K562 (cell line): Measurements from ENCODE around the gene EN2. TPM values are rescaled to one million over a fixed set of nuclear protein-coding genes. Genes with fewer than 3 reads are reported as not detected.

Experiments
- ATAC-seq: fragments of 200-7000 bp; cut with Tn5 transposase; 3 replicates; pipeline ENCODE4 v1.9.1; 2020; ENCODE audit warnings: moderate library complexity
- BruUV-seq: library from RNA; stranded (reverse); fragments of 400-500 nt; replicated peaks from 2 replicates; lab custom pipeline; 2021; lab: Mats Ljungman, UMichigan
- CTCF ChIA-PET: fragments of 300-600 bp; formaldehyde crosslinking; extraction: SDS; loops from one replicate; lab custom pipeline; 2021; ENCODE audit warnings: low intra/inter-chr PET ratio; lab: Yijun Ruan, JAX
- POLR2A ChIA-PET: fragments of 300-600, 350-650 bp; sonication (Branson Sonifier 250); formaldehyde crosslinking; extraction: SDS; loops from one replicate; lab custom pipeline; 2021; ENCODE audit warnings: antibody characterized with exemption, inconsistent platforms; lab: Yijun Ruan, JAX
- DNase-seq, 4 experiments: peaks; one replicate each; pipeline versions ENCODE4 v3.0.0 to v3.0.0-alpha.2; 2011 to 2018; ENCODE audit warnings: low spot score in 3 of 4, mixed read lengths in 3 of 4; ENCODE audit errors: extremely low read depth in 1 of 4
- FAIRE-seq: peaks from 2 replicates; lab custom pipeline; 2011; peaks lifted over from hg19 to GRCh38; lab: Jason Lieb, UNC
- H2AFZ ChIP-seq: 2 replicates; pipeline ENCODE4 v1.6.0; 2011; ENCODE audit warnings: low read depth, low read length, control low read depth, inconsistent platforms
- H3K27ac ChIP-seq: fragments of 200-600 bp; 3 replicates; pipeline ENCODE4 v1.8.0; 2011; ENCODE audit warnings: low read depth, mild to moderate bottlenecking, control low read depth, inconsistent platforms, low read length, moderate library complexity, mixed read lengths; ENCODE audit errors: extremely low read depth
- H3K27me3 ChIP-seq, 2 experiments: fragments of 300-600 bp in 1 of 2; 2 replicates in 1 of 2; 3 replicates in 1 of 2; pipeline versions ENCODE4 v1.6.0 to v1.8.0; 2011; ENCODE audit warnings: inconsistent platforms in 2 of 2, low read length in 2 of 2, mild to moderate bottlenecking in 1 of 2, mixed read lengths in 1 of 2, moderate library complexity in 1 of 2; ENCODE audit not compliant: control insufficient read depth in 2 of 2, insufficient read depth in 2 of 2
- H3K36me3 ChIP-seq: fragments of 300-600 bp; 3 replicates; pipeline ENCODE4 v1.8.0; 2011; ENCODE audit warnings: mild to moderate bottlenecking, low read length, inconsistent platforms; ENCODE audit not compliant: control insufficient read depth, insufficient read depth
- H3K4me1 ChIP-seq, 2 experiments: fragments of 200-600 bp in 1 of 2; replicated peaks in 1 of 2; 2 replicates in 1 of 2; 3 replicates in 1 of 2; pipeline versions ENCODE4 v1.5.1 to v1.8.0; 2011; ENCODE audit warnings: inconsistent platforms in 2 of 2, low read length in 2 of 2, mild to moderate bottlenecking in 1 of 2, mixed read lengths in 1 of 2, moderate library complexity in 1 of 2; ENCODE audit not compliant: control insufficient read depth in 2 of 2, insufficient read depth in 2 of 2
- H3K4me2 ChIP-seq: 2 replicates; pipeline ENCODE4 v1.6.1; 2011; ENCODE audit warnings: low read length, control low read depth, inconsistent platforms, mixed read lengths; ENCODE audit not compliant: insufficient read depth
- H3K4me3 ChIP-seq: fragments of 200-600 bp; sonication (generic), shearing (Covaris generic); 2 replicates; pipeline ENCODE4 v1.5.1; 2016; ENCODE audit warnings: control low read depth, inconsistent platforms
- H3K79me2 ChIP-seq: fragments of 200-600 bp; 3 replicates; pipeline ENCODE4 v1.8.0; 2011; ENCODE audit warnings: low read length, inconsistent platforms; ENCODE audit not compliant: control insufficient read depth, insufficient read depth
- H3K9ac ChIP-seq, 2 experiments: 2 replicates each; pipeline versions ENCODE4 v1.6.0 to v1.6.1; 2011; ENCODE audit warnings: low read depth in 2 of 2, low read length in 2 of 2, control low read depth in 1 of 2, inconsistent platforms in 1 of 2, mild to moderate bottlenecking in 1 of 2, mixed read lengths in 1 of 2; ENCODE audit not compliant: insufficient read depth in 1 of 2
- H3K9me1 ChIP-seq: one replicate; pipeline ENCODE4 v1.6.0; 2011; ENCODE audit warnings: inconsistent platforms, mild to moderate bottlenecking, low read length, moderate library complexity; ENCODE audit not compliant: control insufficient read depth, insufficient read depth
- H3K9me3 ChIP-seq: replicated peaks from 2 replicates; pipeline ENCODE4 v1.5.1; 2011; ENCODE audit warnings: low read depth, low read length, inconsistent platforms; ENCODE audit not compliant: control insufficient read depth, insufficient read depth
- H4K20me1 ChIP-seq: replicated peaks from 2 replicates; pipeline ENCODE4 v1.6.1; 2011; ENCODE audit warnings: low read length, inconsistent platforms, mixed read lengths; ENCODE audit not compliant: control insufficient read depth, insufficient read depth
- ATF2 ChIP-seq: sonication (generic); formaldehyde crosslinking; IDR thresholded peaks from 2 replicates; pipeline ENCODE4 v1.8.1; 2022; ENCODE audit warnings: missing genetic modification reagents
- E2F6 ChIP-seq, 2 experiments: IDR thresholded peaks; 2 replicates each; pipeline ENCODE4 v1.6.1; 2011; ENCODE audit warnings: borderline replicate concordance in 1 of 2, control low read depth in 1 of 2, low read depth in 1 of 2, low read length in 1 of 2, mild to moderate bottlenecking in 1 of 2, mixed read lengths in 1 of 2, moderate library complexity in 1 of 2; ENCODE audit not compliant: insufficient read depth in 1 of 2, insufficient read length in 1 of 2, poor library complexity in 1 of 2, severe bottlenecking in 1 of 2; ENCODE audit errors: extremely low read depth in 1 of 2
- HDAC8 ChIP-seq: fragments of 450-650 bp; IDR thresholded peaks from 2 replicates; pipeline ENCODE4 v1.6.1; 2016; ENCODE audit warnings: mild to moderate bottlenecking, missing genetic modification characterization, moderate library complexity, missing compliant biosample characterization
- HES1 ChIP-seq: fragments of 450-650 bp; IDR thresholded peaks from 2 replicates; pipeline ENCODE4 v1.6.1; 2016; ENCODE audit warnings: low read depth, mild to moderate bottlenecking, moderate library complexity
- NRF1 ChIP-seq, 2 experiments: fragments of 450-650 bp; IDR thresholded peaks in 1 of 2; conservative IDR thresholded peaks in 1 of 2; 2 replicates each; pipeline ENCODE4 v1.6.1; 2014; ENCODE audit warnings: mild to moderate bottlenecking in 2 of 2
- SMAD3 ChIP-seq: fragments of 450-650 bp; formaldehyde crosslinking; conservative IDR thresholded peaks from 2 replicates; pipeline ENCODE4 v1.4.0; 2020; ENCODE audit warnings: mild to moderate bottlenecking
- ZNF140 ChIP-seq: fragments of 250-450 bp; sonication (Bioruptor Pico); IDR thresholded peaks from 2 replicates; pipeline ENCODE4 v1.8.0; 2021; ENCODE audit warnings: moderate library complexity, mild to moderate bottlenecking, inconsistent platforms
- WGBS: fragments of 100-300 bp; shearing (Covaris generic); methylation state at CpG from one replicate; pipeline ENCODE4 v1.1.6; 2016; ENCODE audit warnings: low coverage, mixed read lengths; ENCODE audit not compliant: insufficient coverage; ENCODE audit errors: missing lambda C conversion rate; 5-methylcytosine and 5-hydroxymethylcytosine counted together
- in situ Hi-C: fragments of 300-500 bp; cut with MboI; formaldehyde crosslinking; loops from 4 replicates; pipeline ENCODE4 v1.15.0; 2018; ENCODE audit warnings: inconsistent platforms, mixed read lengths
- intact Hi-C: fragments of 100-400 bp; cut with micrococcal nuclease; formaldehyde crosslinking; loops from 2 replicates; pipeline ENCODE4 v1.14.2; 2022
- polyA plus RNA-seq, 8 experiments: library from polyadenylated mRNA; depleted of rRNA in 4 of 8; stranded (reverse) in 5 of 8; unstranded in 3 of 8; fragments of >200 nt; fragmentation: Nextera tagmentation in 2 of 8; fragmentation: Illumina TruSeq in 1 of 8; extraction: Ambion mirVana in 2 of 8; extraction: Trizol in 1 of 8; gene quantifications; 2 replicates each; pipeline versions ENCODE4 v1.2.1 to v1.2.3, GENCODE V29; 2011 to 2014; ENCODE audit warnings: inconsistent platforms in 1 of 8, missing spikeins in 1 of 8
- total RNA-seq, 7 experiments: library from RNA; depleted of rRNA in 6 of 7; stranded (reverse); fragments of >200 nt in 6 of 7; fragmentation: Illumina TruSeq in 2 of 7; extraction: Trizol in 2 of 7; gene quantifications; 2 replicates each; pipeline versions ENCODE4 v1.2.1 to v1.2.3, GENCODE V29; 2011 to 2021; ENCODE audit warnings: low replicate concordance in 1 of 7
- TF ChIP-seq, protein P1 (sequence below): fragments of 450-650 bp; formaldehyde crosslinking; IDR thresholded peaks from 2 replicates; pipeline ENCODE4 v1.4.0; 2022; ENCODE audit warnings: missing genetic modification characterization

Gene EN2
- total and polyA plus RNA-seq, 9 of the 15 experiments (the other 6 are each of a cell fraction or from before 2014, with no cell fraction given), result 0.04 TPM; not detected in 7

GRCh38 chr7:155467846-155468784 is 10.2 kb downstream of the EN2 start:
- no peak overlapping the region for H3K27ac ChIP-seq
- H3K9ac ChIP-seq, result no peak overlapping the region
- peaks cover 76 to 85% of the 10 kb centered on the region in 2 experiments for H3K27me3 ChIP-seq
- no peaks in the 10 kb centered on the region for H3K9me3 ChIP-seq
- FAIRE-seq (no peak), ATAC-seq (no peak), DNase-seq (no peak)
- H4K20me1 ChIP-seq, result peaks cover 3% of the 10 kb centered on the region; the same call in 1 of the 2 replicates
- no TSS peak for BruUV-seq
- TF ChIP-seq, protein P1, sequence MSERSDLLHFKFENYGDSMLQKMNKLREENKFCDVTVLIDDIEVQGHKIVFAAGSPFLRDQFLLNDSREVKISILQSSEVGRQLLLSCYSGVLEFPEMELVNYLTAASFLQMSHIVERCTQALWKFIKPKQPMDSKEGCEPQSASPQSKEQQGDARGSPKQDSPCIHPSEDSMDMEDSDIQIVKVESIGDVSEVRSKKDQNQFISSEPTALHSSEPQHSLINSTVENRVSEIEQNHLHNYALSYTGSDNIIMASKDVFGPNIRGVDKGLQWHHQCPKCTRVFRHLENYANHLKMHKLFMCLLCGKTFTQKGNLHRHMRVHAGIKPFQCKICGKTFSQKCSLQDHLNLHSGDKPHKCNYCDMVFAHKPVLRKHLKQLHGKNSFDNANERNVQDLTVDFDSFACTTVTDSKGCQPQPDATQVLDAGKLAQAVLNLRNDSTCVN, result no peak
- no peak for TF ChIP-seq ZNF140 (CRISPR knock-in tag)
- TF ChIP-seq E2F6 (IDR thresholded peaks at IDR 0.05; ENCODE audit: borderline replicate concordance in 1 of 2, extremely low read depth in 1 of 2, insufficient read depth in 1 of 2, insufficient read length in 1 of 2, low read depth in 1 of 2, low read length in 1 of 2, poor library complexity in 1 of 2, severe bottlenecking in 1 of 2), result no peak
- no peak for TF ChIP-seq HES1
- no peak for TF ChIP-seq SMAD3 (CRISPR knock-in tag)
- no peak for TF ChIP-seq HDAC8 (tag)
- no peak for TF ChIP-seq ATF2
- TF ChIP-seq NRF1 (conservative IDR thresholded peaks at IDR 0.05 in 1 of 2, IDR thresholded peaks at IDR 0.05 in 1 of 2), result no peak
- H3K4me3 ChIP-seq, result no peak overlapping the region
- POLR2A ChIA-PET, result no interaction called here
- intact Hi-C loops (no loop called here), in situ Hi-C loops (no loop called here)
- no peak overlapping the region for H3K4me2 ChIP-seq
- H3K36me3 ChIP-seq, result no peaks in the 10 kb centered on the region
- CTCF ChIA-PET, result no interaction called here
- H2AFZ ChIP-seq, result no peak overlapping the region
- H3K79me2 ChIP-seq, result no peaks in the 10 kb centered on the region
- WGBS, result 11% methylated on average over 55 of the region's 70 CpGs
- no peaks in the 10 kb centered on the region for H3K9me1 ChIP-seq
- peaks cover 0 to 24% of the 10 kb centered on the region in 2 experiments; a peak in 1 of 5 replicates for H3K4me1 ChIP-seq
